A549 (cell line): ENCODE measurements around the gene BCLAF1.

Experiments used
- CTCF ChIP-seq: fragments of >200 bp; sonication (Bioruptor Twin); formaldehyde crosslinking; IDR thresholded peaks from 3 replicates; pipeline ENCODE4 v1.5.1; 2016
- EHMT2 ChIP-seq: fragments of 200-600 bp; sonication (generic); IDR thresholded peaks from 2 replicates; pipeline ENCODE4 v1.6.1; 2016; ENCODE audit warnings: antibody characterized with exemption, low read depth, mild to moderate bottlenecking, moderate library complexity
- KDM5A ChIP-seq: fragments of 200-600 bp; sonication (generic); IDR thresholded peaks from 2 replicates; pipeline ENCODE4 v1.6.1; 2016; ENCODE audit warnings: antibody characterized with exemption, mild to moderate bottlenecking
- POLR2A ChIP-seq: IDR thresholded peaks from 2 replicates; pipeline ENCODE4 v1.6.1; 2012; ENCODE audit warnings: mild to moderate bottlenecking, low read length
- REST ChIP-seq: fragments of 200-600 bp; sonication (generic); IDR thresholded peaks from 2 replicates; pipeline ENCODE4 v1.6.1; 2016; ENCODE audit warnings: antibody characterized with exemption, mild to moderate bottlenecking, moderate library complexity
- RFX5 ChIP-seq: fragments of 450-650 bp; IDR thresholded peaks from 2 replicates; pipeline ENCODE4 v1.7.1; 2014; ENCODE audit warnings: antibody characterized with exemption, mild to moderate bottlenecking, moderate library complexity
- RNF2 ChIP-seq: fragments of 200-600 bp; sonication (generic); IDR thresholded peaks from 2 replicates; pipeline ENCODE4 v1.6.1; 2016; ENCODE audit warnings: low read depth, mild to moderate bottlenecking, antibody characterized with exemption, moderate library complexity, borderline replicate concordance
- SMC3 ChIP-seq: fragments of >200 bp; sonication (Bioruptor Twin); formaldehyde crosslinking; IDR thresholded peaks from 3 replicates; pipeline ENCODE4 v1.6.1; 2018; ENCODE audit warnings: inconsistent platforms
- SREBF2 ChIP-seq: fragments of 450-650 bp; IDR thresholded peaks from 2 replicates; pipeline ENCODE4 v1.6.1; 2014; ENCODE audit warnings: mild to moderate bottlenecking, moderate library complexity
- TP53 ChIP-seq: fragments of 250-450 bp; sonication (Bioruptor Pico); IDR thresholded peaks from 2 replicates; pipeline ENCODE4 v1.5.0; 2021; ENCODE audit warnings: mild to moderate bottlenecking, moderate library complexity
- USF2 ChIP-seq: fragments of 450-650 bp; IDR thresholded peaks from 2 replicates; pipeline ENCODE4 v1.6.1; 2014; ENCODE audit warnings: antibody characterized with exemption

- no peak for TF ChIP-seq TP53 (CRISPR knock-in tag)
- TF ChIP-seq USF2 = no peak
- TF ChIP-seq POLR2A = no peak
- no peak for TF ChIP-seq SREBF2
- TF ChIP-seq RNF2 = no peak
- no peak for TF ChIP-seq CTCF
- no peak for TF ChIP-seq KDM5A
- TF ChIP-seq EHMT2 = no peak
- TF ChIP-seq RFX5 = no peak
- no peak for TF ChIP-seq SMC3
- TF ChIP-seq REST = no peak
These were observed 80.2 kb downstream of the BCLAF1 start for GRCh38 chr6:136209496-136209895.
